ENCODE data around the gene DDX25. TPM values are rescaled to one million over a fixed set of nuclear protein-coding genes. Genes with fewer than 3 reads are reported as not detected.
A peak's percentile ranks its signal among the peaks of the same experiment; 100 is the strongest.
"Not testable (repeated sequence)": the region's sequence is repeated elsewhere in the genome, so short reads cannot be mapped to it uniquely, and the experiment has no call there.

Gene DDX25
- total and polyA plus RNA-seq, 12 donors: 0.01 TPM; not detected in 11

DNA sequence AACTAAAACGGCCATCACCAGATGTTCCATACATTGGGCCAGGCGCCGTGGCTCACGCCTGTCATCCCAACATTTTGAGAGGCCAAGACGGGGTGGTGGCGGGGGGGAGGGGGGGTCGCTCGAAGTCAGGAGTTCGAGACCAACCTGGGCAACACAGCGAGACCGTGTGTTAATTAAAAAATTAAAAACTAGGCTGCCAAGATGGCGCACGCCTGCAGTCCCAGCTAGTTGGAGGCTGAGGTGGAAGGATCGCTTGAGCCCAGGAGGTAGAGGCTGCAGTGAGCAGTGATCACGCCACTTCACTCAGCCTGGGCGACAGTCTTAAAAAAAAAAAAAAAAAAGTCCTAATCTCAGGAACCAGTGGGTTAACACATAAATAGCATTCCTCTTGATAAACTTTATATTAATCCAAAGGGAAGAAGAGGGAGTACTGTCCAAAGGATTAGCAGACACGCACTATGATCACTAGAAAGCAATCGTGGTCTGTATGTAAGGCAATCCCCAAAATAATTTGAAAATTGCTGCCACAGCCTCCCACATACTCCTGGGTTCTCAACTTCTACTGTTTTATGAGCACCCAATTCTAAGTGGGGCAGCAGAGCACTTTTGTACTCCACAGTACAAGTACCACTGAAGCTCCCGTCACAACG, 1.9 kb upstream of the DDX25 start:
- Histone ChIP-seq H3K4me1 (peaks cover 6 to 30% (median 23%) of the 10 kb centered on the region in 9 donors), H3K4me3 (peak overlapping the region; percentile 43 to 90 (median 70)), H3K36me3 (peaks cover 0 to 30% (median 0%) of the 10 kb centered on the region in 9 donors), H3K27me3 (peaks cover 0 to 36% (median 28%) of the 10 kb centered on the region in 7 donors), H3K9me3 (no peaks in the 10 kb centered on the region), H3K27ac (peak overlapping the region in 9 of 10 donors; percentile 75 to 90 (median 87))
- TF ChIP-seq, protein P1, sequence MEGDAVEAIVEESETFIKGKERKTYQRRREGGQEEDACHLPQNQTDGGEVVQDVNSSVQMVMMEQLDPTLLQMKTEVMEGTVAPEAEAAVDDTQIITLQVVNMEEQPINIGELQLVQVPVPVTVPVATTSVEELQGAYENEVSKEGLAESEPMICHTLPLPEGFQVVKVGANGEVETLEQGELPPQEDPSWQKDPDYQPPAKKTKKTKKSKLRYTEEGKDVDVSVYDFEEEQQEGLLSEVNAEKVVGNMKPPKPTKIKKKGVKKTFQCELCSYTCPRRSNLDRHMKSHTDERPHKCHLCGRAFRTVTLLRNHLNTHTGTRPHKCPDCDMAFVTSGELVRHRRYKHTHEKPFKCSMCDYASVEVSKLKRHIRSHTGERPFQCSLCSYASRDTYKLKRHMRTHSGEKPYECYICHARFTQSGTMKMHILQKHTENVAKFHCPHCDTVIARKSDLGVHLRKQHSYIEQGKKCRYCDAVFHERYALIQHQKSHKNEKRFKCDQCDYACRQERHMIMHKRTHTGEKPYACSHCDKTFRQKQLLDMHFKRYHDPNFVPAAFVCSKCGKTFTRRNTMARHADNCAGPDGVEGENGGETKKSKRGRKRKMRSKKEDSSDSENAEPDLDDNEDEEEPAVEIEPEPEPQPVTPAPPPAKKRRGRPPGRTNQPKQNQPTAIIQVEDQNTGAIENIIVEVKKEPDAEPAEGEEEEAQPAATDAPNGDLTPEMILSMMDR (IDR thresholded peaks at IDR 0.05): no peak
- ATAC-seq: peak in 2 of 8 donors; percentile 12 to 39
- 46 to 53% methylated on average over 20 of the region's 20 CpGs for WGBS, 2 donors
- intact Hi-C loops (cut with DNase I): no loop called here
- no peak for DNase-seq

DNA sequence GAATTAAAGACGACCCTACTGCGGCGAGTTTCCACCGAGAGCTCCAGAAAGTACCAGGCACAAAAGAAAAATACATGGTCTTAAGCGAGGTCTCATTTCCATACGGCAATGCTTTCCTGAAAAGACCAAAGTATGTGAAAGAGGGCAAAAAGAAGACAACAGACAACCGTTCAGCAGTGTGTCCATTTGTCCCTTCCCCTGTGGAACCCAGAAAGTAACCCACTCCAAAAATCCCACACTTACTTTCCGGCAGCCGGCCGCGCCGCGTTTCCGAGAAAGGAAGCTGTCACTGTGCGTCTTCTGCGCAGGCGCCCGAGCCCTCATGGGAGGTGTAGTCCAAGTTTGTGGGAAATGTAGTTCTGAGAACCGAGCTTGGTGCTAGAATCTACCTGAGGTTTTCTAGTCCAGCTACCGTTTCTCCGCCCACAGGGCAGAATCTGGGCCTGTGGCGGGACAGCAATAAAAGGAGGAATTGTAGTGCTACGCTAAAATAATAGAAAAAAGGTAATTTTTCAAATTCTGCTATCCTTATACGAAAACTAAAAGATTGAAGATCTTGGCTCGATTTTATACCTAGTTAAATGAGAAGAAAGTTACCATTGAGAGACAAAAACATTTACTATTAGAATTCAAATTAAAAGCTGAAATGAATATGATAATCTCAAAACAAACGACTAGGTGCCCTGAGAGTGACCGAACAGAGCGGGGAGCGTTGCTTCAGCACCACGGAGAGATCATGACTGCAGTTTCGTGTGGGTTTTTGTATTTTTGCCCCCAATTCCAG, 1.2 kb upstream of the DDX25 start, which contains the start of gene PUS3:
Gene PUS3, minus strand, starts transcription at position 280 of the 784 bp plus-strand sequence. CDS start 6,922 bp downstream, outside the sequence.
- Histone ChIP-seq H3K4me3 (peak within 1 kb of the TSS; percentile 43 to 90 (median 70)), H3K4me1 (peaks cover 6 to 30% (median 23%) of the 10 kb centered on the region in 9 donors), H3K36me3 (peaks cover 0 to 25% (median 0%) of the 10 kb centered on the region in 9 donors), H3K27ac (peak within 1 kb of the TSS in 9 of 10 donors; percentile 75 to 90 (median 87)), H3K9me3 (no peaks in the 10 kb centered on the region), H3K27me3 (peaks cover 0 to 36% (median 28%) of the 10 kb centered on the region in 7 donors)
- intact Hi-C loops (cut with DNase I): no loop called here
- peak; percentile 92 to 93 for DNase-seq
- 1 to 2% methylated on average over 31 of the region's 31 CpGs for WGBS, 2 donors
- ATAC-seq: peak; percentile 90 to 99 (median 98)
- TF ChIP-seq, protein P1 (IDR thresholded peaks at IDR 0.05): no peak

DNA sequence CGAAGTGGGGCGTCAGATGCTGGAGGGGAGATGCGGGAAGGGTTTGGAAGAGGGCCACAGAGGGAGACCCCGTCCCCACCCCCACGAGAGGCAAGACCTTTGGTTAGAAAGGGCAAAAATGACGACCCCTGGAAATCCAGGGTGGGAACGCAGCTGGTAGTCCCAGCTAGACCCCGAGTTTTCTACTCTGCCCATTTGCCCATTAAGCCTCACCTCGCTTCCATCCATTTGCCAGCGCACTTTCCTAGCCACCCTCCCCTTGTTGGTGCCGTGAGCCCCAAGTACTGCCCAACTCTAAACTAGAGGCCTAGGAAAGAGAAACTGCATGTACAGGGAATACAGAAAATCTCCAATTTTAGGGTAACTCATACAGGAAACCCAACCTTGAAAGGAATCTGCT, 370 bp downstream of the DDX25 start:
- Histone ChIP-seq H3K27me3 (peaks cover 0 to 37% (median 28%) of the 10 kb centered on the region in 7 donors), H3K9me3 (no peaks in the 10 kb centered on the region), H3K4me1 (peaks cover 6 to 30% (median 23%) of the 10 kb centered on the region in 9 donors), H3K27ac (no peak overlapping the region), H3K36me3 (peaks cover 0 to 14% (median 0%) of the 10 kb centered on the region in 9 donors), H3K4me3 (peak overlapping the region in 8 of 10 donors; percentile 61 to 90 (median 72))
- WGBS, 2 donors: 50 to 51% methylated on average over 11 of the region's 11 CpGs
- DNase-seq (no peak), ATAC-seq (peak in 1 of 8 donors; percentile 15)
- TF ChIP-seq, protein P1 (IDR thresholded peaks at IDR 0.05): no peak
- intact Hi-C loops (cut with DNase I): no loop called here

DNA sequence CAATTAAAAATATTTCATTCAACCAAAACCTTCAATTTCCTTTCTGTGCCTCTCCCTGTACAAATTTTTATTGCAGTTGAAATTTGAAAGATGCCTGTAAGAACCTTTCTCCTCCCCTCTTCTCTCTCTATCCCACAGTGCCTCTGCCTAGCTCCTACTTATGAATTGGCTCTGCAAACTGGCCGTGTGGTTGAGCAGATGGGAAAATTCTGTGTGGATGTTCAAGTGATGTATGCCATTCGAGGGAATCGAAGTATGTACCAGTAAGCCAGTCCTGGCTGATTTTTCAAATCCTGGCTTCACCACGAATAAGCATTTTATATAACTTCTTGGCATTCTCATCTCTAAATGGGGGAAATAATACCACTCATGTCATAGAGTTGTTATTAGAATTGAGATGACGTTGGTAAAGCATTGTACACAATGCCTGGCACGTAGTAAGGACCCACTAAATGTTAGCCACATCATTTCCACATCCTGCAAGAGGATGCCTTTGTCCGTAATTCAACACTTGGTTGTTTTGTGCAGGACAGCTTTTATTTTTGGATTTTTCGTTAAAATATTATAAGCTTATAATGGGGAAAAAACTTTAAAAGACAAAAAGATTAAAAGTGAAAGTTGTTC, 6.0 kb downstream of the DDX25 start:
- intact Hi-C loops (cut with DNase I): no loop called here
- WGBS, 2 donors: 68 to 78% methylated on average over 8 of the region's 8 CpGs
- Histone ChIP-seq H3K27ac (no peak overlapping the region), H3K36me3 (no peaks in the 10 kb centered on the region), H3K4me1 (no peaks in the 10 kb centered on the region), H3K27me3 (peaks cover 0 to 34% (median 19%) of the 10 kb centered on the region in 7 donors), H3K4me3 (no peak overlapping the region), H3K9me3 (no peaks in the 10 kb centered on the region)
- no peak for ATAC-seq
- DNase-seq: no peak
- TF ChIP-seq, protein P1 (IDR thresholded peaks at IDR 0.05): no peak

DNA sequence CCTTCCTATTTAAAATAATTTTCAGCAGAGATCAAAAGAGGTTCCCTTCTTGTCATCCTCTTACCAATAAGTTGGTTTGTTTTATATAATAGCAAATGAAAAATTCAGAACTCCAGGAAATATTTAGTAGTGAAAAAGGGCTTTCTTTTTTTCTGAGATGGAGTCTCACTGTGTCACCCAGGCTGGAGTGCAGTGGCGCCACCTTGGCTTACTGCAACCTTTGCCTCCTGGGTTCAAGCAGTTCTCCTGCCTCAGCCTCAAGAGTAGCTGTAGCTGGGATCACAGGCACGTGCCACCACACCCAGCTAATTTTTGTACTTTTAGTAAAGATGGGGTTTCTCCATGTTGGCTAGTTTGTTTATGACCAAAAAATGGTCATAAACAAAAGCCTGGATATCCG, 10.3 kb downstream of the DDX25 start:
- H3K27me3 ChIP-seq: peaks cover 0 to 47% (median 9%) of the 10 kb centered on the region in 7 donors
- H3K36me3 ChIP-seq; H3K4me3 ChIP-seq; DNase-seq; H3K27ac ChIP-seq; H3K4me1 ChIP-seq; H3K9me3 ChIP-seq; intact Hi-C loops (cut with DNase I); ATAC-seq: not testable (repeated sequence)
- WGBS, 2 donors: 73 to 83% methylated on average over 3 of the region's 3 CpGs

Data from heart right ventricle (tissue), 16 donors.